ENCODE data around the gene NTN5.
A peak's percentile ranks its signal among the peaks of the same experiment; 100 is the strongest.
"Not testable (repeated sequence)": the region's sequence is repeated elsewhere in the genome, so short reads cannot be mapped to it uniquely, and the experiment has no call there.

NTN5 gene

DNA sequence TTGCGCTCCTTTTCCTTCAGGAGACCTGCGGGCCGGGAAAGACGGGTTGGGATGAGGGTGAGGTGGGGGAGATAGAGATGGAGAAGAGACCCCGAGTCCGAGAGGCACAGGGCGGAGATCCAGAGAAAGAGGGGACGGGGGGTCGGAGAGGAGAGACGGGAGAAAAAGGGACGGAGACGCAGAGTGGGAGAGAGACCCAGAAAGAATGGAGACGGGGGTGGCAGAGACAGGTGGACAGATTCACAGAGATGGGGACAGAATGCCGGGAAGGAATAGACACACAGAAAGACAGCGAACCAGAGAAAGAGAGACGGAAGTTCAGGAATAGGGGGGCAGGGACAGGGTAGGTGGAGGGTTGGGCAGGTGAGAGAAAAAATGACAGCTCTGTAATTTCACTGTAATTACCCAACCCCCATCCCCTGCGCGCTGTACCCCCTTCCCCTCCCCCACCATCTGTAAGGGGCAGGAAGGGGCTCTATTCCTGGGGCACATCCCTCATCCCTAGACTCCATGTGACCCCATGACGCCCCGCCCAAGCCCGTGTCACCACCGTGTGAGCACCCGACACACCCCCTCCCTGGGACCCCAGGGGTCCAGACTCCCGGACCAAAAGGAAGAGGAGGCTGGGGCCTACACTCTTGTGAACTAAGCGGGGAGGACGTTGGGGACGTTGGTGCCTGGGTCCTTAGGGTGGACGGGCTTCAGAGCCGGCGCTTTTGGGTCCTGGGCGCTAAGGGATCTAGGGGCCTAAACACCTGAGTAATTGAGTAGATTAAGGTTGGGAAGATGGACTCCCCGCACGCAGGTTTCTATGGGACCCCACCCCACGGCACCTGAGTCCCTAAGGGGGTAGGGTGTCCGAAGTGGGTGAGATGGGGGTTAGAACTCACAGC lies 36.6 kb downstream of the NTN5 start:
- peak overlapping the region; percentile 83 for H3K4me3 ChIP-seq (ENCODE audit: low read length)
- no peak for DNase-seq (ENCODE audit: low read depth)
- TF ChIP-seq, protein P1, sequence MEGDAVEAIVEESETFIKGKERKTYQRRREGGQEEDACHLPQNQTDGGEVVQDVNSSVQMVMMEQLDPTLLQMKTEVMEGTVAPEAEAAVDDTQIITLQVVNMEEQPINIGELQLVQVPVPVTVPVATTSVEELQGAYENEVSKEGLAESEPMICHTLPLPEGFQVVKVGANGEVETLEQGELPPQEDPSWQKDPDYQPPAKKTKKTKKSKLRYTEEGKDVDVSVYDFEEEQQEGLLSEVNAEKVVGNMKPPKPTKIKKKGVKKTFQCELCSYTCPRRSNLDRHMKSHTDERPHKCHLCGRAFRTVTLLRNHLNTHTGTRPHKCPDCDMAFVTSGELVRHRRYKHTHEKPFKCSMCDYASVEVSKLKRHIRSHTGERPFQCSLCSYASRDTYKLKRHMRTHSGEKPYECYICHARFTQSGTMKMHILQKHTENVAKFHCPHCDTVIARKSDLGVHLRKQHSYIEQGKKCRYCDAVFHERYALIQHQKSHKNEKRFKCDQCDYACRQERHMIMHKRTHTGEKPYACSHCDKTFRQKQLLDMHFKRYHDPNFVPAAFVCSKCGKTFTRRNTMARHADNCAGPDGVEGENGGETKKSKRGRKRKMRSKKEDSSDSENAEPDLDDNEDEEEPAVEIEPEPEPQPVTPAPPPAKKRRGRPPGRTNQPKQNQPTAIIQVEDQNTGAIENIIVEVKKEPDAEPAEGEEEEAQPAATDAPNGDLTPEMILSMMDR (conservative IDR thresholded peaks at IDR 0.05; ENCODE audit: low read depth, low read length), result no peak

DNA sequence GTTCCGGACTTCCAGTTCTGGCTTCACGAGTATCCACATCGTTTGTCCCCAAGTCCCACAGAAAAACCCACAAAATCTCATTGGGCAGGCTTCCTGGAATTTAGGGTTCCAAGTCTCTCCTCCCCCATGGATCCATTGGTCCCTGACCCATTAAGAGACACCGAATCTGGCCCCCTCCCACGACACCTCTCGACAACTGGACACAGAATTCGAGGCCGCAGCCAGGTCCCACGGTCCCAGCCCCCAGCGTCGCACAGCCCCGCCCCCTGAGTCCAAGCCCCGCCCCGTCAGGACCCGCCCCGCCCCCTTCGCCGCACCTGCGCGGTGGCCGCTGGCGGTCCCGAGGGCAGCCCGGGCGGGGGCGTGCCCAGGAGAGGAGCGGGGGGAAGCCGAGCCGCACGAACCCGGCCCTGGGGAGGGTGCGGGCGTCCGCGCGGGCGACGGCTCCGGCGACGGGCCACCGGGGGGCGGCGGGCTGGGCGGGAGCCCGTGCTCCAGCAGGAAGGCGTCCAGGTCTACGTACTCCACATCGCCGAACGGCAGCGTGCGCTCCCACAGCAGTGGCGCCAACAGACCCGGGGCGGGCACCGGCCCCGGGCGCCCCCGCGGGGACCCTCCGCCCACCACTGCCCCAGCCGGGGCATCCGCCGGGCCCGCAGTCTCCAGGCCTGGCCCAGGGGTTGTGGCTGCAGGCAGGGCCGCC lies 37.4 kb downstream of the NTN5 start:
- DNase-seq (ENCODE audit: low read depth), result no peak
- TF ChIP-seq, protein P1 (conservative IDR thresholded peaks at IDR 0.05; ENCODE audit: low read depth, low read length), result no peak
- H3K4me3 ChIP-seq (ENCODE audit: low read length), result peak overlapping the region; percentile 83

DNA sequence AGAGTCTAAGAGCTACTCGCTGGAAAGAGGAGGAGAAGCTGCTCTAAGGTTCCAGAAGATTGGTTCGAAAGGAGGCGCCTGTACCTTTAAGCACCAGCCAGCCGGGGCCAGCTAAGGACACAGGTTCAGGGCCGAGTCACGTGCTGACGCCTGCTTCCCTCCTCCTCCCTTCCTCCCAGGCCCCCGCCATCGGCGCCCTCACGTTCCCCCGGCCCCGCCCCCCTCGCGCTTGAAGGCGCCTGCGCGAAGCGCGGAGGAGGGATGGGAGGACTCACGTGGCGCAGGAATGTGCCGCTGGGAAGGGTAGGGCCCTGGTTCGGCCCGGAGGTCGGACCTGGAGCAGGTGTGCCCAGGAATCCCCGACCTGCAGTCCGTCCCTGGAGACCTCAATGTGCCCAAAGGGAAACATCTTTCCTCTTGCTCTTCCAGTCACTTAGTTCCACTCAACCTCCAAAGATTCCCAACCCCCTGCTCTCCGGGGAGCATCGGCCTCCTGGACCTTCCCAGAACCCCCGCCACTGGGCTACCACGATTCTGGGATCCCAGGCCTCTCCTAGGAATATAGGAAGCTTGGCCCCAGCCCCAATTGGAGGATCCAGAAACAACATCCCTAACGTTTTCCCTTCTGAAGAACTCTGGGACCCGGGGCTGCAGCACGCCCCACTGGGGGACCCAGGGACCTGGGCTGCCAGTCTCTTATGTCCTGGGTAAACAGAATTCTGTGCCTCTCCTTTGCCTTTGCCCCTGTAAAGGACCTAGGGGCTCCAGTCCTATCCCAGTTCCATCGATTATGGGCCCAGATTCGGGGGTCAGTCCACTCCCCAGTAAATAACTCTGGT lies 38.2 kb downstream of the NTN5 start:
- TF ChIP-seq, protein P1 (conservative IDR thresholded peaks at IDR 0.05; ENCODE audit: low read depth, low read length), result no peak
- DNase-seq (ENCODE audit: low read depth), result peak; percentile 95
- H3K4me3 ChIP-seq (ENCODE audit: low read length), result peak overlapping the region; percentile 35

DNA sequence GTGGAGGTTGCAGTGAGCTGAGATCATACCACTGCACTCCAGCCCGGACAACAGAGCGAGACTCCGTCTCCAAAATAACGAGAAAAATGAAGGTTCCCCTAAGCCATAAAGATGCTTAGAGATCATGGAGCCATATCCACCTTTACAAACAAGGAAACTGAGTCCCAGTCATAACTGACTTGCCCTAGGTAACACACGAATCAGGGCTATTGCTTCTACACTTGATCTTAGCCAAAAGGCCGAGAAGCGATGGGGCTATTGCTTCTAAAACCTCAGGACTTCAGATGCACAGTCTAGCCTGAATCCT lies 38.8 kb downstream of the NTN5 start:
- TF ChIP-seq, protein P1 (conservative IDR thresholded peaks at IDR 0.05; ENCODE audit: low read depth, low read length), result no peak
- H3K4me3 ChIP-seq (ENCODE audit: low read length), result peak overlapping the region; percentile 35
- DNase-seq (ENCODE audit: low read depth), result no peak

DNA sequence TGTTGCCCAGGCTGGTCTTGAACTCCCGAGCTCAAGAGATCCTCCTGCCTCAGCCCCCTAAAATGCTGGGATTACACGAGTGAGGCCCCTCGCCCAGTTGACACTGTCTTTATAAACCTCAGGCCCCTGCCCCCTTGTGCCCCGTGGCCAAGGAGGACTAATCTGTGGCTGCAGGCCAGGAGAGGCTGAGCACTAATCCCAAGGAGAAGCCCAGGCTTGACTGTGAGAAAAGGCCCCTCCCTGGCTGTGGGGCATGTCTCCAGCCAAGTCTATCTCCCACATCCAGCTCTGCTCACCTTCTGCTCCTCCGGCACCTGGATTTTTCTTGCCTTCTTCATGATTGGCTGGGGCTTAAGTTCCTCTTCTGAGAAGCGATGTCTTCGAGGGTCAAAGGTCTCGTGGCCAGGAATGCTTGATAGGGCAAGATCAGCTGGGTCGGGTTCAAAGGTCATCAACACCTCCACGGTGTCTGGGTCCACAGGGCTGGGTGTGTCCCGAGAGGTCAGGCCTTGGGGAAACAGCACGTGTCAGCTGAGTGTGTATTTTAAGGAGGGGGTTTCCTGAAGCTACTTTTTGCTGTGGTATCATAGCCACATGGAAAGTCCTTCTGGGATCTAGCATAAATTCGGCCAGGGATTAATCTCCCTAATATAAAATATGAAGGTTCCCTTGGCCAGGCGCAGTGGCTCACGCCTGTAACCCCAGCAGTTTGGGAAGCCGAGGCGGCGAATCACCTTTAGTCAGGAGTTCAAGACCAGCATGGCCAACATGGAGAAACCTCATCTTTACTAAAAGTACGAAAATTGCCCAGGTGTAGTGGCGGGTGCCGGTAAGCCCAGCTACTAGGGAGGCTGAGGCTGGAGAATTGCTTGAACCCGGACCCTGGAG lies 39.4 kb downstream of the NTN5 start:
- no peak overlapping the region for H3K4me3 ChIP-seq (ENCODE audit: low read length)
- TF ChIP-seq, protein P1 (conservative IDR thresholded peaks at IDR 0.05; ENCODE audit: low read depth, low read length), result no peak
- no peak for DNase-seq (ENCODE audit: low read depth)

DNA sequence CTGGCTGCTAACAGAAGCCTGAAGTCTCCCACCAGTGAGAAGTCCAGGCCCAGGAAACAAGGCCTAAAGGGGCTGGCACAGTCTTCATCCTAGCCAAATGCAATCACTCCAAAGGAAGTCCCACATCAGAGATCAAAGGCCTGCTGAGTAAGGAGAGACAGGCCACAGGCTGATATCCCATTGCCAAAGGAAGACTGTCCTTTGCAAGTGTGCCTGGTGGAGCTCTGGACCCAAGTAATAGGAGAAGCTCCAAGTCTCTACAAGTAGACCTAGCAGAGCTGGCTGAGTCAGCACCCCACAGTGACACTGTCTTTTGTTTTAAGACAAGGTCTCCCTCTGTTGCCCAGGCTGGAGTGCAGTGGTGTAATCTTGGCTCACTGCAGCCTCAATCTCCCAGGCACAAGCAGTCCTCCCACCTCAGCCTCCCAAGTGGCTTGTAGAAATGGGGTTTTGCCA lies 40.1 kb downstream of the NTN5 start:
- DNase-seq (ENCODE audit: low read depth), result no peak
- TF ChIP-seq, protein P1 (conservative IDR thresholded peaks at IDR 0.05; ENCODE audit: low read depth, low read length), result no peak
- no peak overlapping the region for H3K4me3 ChIP-seq (ENCODE audit: low read length)

DNA sequence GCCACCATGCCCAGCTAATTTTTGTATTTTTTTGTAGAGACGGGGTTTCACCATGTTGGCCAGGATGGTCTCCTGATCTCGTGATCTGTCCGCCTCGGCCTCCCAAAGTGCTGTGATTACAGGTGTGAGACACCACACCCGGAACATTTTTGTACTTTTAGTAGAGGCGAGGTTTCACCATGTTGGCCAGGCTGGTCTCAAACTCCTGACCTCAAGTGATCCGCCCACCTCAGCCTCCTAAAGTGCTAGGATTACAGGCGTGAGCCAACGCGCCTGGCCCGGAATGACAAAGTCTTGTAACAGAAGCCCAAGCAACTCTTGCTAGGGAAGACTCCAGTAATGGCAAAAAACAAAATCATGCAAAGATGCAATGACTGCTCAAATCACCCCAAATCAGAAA lies 40.5 kb downstream of the NTN5 start:
- H3K4me3 ChIP-seq (ENCODE audit: low read length); DNase-seq (ENCODE audit: low read depth): not testable (repeated sequence)
